ENCODE measurements around the gene PSTPIP2.
A peak's percentile ranks its signal among the peaks of the same experiment; 100 is the strongest.
"Not testable (repeated sequence)": the region's sequence is repeated elsewhere in the genome, so short reads cannot be mapped to it uniquely, and the experiment has no call there.

PSTPIP2 gene

DNA sequence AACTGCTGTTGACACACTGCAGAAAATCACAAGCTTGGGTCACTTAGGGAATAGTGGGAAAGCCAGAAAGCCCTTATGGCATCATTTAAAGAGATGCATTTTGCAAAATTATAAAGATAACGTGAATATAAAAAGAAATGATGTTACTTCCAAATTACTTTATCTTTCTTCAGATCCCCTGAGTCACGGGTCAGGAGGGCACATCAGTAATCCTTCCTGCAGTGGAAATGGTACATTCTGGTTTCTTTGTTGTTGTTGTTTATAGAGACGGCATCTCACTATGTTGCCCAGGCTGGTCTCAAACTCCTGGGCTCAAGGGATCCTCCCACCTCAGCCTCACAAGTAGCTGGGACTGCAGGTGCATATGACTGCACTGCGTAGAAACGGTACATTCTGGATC is 95.1 kb downstream of the PSTPIP2 start:
- no peak overlapping the region for H3K4me3 ChIP-seq (ENCODE audit: low read depth, low read length)
- DNase-seq (ENCODE audit: low read depth) = no peak

DNA sequence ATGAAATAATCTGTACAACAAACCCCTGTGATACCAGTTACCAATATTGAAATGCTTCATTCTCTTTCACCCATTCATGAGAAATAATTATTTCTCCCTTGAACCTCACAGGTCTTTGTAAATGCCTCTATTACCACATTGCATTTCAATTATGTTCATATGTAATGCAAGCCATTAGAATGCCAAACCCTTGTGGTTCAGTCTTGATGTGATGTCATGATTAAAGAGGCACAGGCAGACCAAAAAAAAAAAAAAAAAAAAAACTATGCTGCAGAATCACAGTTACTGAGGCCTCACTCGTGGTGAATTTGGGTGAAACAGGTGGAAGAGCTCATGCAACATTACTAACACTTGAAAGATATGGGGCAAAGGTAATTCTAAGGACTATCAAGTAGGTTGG is 95.5 kb downstream of the PSTPIP2 start:
- TF ChIP-seq, protein P1, sequence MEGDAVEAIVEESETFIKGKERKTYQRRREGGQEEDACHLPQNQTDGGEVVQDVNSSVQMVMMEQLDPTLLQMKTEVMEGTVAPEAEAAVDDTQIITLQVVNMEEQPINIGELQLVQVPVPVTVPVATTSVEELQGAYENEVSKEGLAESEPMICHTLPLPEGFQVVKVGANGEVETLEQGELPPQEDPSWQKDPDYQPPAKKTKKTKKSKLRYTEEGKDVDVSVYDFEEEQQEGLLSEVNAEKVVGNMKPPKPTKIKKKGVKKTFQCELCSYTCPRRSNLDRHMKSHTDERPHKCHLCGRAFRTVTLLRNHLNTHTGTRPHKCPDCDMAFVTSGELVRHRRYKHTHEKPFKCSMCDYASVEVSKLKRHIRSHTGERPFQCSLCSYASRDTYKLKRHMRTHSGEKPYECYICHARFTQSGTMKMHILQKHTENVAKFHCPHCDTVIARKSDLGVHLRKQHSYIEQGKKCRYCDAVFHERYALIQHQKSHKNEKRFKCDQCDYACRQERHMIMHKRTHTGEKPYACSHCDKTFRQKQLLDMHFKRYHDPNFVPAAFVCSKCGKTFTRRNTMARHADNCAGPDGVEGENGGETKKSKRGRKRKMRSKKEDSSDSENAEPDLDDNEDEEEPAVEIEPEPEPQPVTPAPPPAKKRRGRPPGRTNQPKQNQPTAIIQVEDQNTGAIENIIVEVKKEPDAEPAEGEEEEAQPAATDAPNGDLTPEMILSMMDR (conservative IDR thresholded peaks at IDR 0.05; ENCODE audit: low read depth, low read length) = no peak
- DNase-seq (ENCODE audit: low read depth) = no peak
- H3K4me3 ChIP-seq (ENCODE audit: low read depth, low read length) = no peak overlapping the region

More for the DNA sequence above, 95.1 kb downstream of the PSTPIP2 start:
- TF ChIP-seq, protein P1 (conservative IDR thresholded peaks at IDR 0.05; ENCODE audit: low read depth, low read length) = no peak

DNA sequence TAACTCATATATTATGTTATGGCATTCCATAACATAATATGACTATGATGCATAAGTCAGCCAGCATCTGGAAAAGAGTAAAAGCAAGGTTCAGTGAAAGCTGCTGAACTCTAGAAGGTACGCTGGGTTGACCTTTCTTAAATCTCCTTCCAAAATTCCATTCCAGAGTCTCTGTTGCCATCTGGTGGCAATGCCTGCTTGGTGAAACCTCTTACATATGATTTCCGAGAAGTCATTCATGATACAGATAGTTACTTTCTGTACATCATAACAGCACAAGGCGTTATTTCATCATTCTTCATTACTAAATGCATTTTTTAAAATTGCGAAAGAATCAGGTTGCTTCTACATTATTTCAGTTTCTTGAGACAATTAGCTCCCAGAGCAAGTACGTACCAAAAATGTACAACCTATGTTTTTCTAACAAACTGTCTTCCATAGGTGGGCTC is 97.9 kb downstream of the PSTPIP2 start:
- DNase-seq (ENCODE audit: low read depth) = peak; percentile 93
- H3K4me3 ChIP-seq (ENCODE audit: low read depth, low read length) = no peak overlapping the region
- TF ChIP-seq, protein P1 (conservative IDR thresholded peaks at IDR 0.05; ENCODE audit: low read depth, low read length) = peak; percentile 88

DNA sequence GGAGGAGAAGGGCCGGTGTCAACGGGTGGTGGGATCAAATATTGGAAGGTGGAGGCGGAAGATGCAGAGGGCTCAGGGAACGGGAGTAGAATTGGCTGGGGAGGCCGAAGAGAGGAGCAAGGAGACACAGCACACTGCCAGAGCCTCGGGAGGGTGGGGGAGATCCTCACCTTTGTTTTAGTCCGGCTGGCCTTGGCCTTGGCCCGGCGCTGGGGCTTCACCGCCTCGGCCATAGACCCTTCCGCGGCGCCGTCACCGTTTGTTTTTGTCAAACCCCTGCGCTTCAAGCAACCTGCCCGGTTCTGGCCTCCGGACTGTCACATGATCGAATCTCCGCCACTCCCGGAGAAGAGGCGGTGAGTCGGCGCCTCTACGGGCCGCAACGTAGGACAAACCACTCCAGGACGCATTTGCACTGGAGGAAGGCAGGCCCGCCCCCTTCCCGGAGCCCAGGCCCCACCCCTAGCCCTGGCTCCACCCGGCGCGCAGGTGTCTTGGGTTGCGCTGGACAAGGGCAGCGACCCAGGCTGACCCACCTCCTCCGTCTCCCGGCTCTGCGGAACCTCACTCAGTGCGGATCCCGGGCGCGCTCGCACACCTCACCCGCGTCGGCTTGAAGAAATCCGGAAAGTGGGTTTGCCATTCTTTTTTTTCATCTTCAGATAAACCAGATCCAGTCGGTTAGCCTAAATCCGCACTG is 104.9 kb downstream of the PSTPIP2 start, which contains the start of gene EPG5:
Gene EPG5, minus strand, starts transcription at position 323 of the 700 bp plus-strand sequence. Its CDS starts 90 bp downstream, at position 233.
- TF ChIP-seq, protein P1 (conservative IDR thresholded peaks at IDR 0.05; ENCODE audit: low read depth, low read length) = no peak
- DNase-seq (ENCODE audit: low read depth) = peak; percentile 97

GRCh38 chr18:45964913-45965312 is 107.1 kb downstream of the PSTPIP2 start:
- not testable (repeated sequence) for H3K4me3 ChIP-seq (ENCODE audit: low read depth, low read length); DNase-seq (ENCODE audit: low read depth)

More for the DNA sequence above, 104.9 kb downstream of the PSTPIP2 start, which contains the start of gene EPG5:
- peak within 1 kb of the TSS; percentile 94 for H3K4me3 ChIP-seq (ENCODE audit: low read depth, low read length)

DNA sequence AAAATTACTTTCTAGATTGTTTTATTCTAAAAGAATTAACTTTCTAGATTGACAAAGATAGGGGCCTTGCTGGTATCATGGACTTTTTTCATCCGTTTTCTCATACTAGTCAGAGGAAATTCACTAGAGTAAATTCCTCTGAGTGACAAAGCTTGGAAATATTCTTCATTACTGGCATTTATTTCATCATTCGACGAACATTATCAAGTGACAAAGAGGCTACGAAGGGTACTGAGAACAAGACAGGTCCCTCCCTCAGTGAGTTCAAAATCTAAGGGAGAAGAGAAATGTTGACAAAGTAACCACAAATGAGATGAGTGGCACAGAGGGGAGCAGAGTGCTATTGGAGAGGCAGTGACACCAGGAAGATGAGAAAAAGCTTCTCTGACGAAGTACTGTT is 109.2 kb downstream of the PSTPIP2 start:
- peak; percentile 81 for DNase-seq (ENCODE audit: low read depth)
- TF ChIP-seq, protein P1 (conservative IDR thresholded peaks at IDR 0.05; ENCODE audit: low read depth, low read length) = no peak
- H3K4me3 ChIP-seq (ENCODE audit: low read depth, low read length) = no peak overlapping the region

DNA sequence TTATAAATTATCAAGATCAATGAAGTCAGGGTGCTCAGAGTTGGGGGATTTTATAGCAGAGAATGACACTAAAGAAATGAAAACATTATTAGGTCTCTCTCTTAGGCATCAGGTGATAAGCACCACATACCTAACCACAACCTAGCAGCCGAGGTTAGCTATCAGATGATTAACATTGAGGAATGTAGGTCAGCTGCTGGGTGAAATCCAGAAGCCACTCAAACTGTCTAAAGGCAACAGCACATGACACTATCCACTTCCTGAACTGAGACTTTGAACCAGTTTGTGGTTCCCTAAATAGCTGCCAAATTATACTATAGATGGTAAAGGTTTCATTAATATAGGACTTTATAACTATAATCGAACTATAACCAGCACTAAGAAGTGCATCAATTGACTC is 109.6 kb downstream of the PSTPIP2 start:
- TF ChIP-seq, protein P1 (conservative IDR thresholded peaks at IDR 0.05; ENCODE audit: low read depth, low read length) = no peak
- H3K4me3 ChIP-seq (ENCODE audit: low read depth, low read length) = no peak overlapping the region
- peak; percentile 91 for DNase-seq (ENCODE audit: low read depth)

GRCh38 chr18:45959484-45959883 is 112.6 kb downstream of the PSTPIP2 start:
- H3K4me3 ChIP-seq (ENCODE audit: low read depth, low read length); DNase-seq (ENCODE audit: low read depth): not testable (repeated sequence)

Data from choroid plexus epithelial cell (primary cell).